HCT116 (cell line): ENCODE data around the gene TUBB4B. TPM values are rescaled to one million over a fixed set of nuclear protein-coding genes. Genes with fewer than 3 reads are reported as not detected.

Experiments
- ATAC-seq: fragments of 200-7000 bp; cut with Tn5 transposase; 2 replicates; pipeline ENCODE4 v1.9.1; 2020; ENCODE audit warnings: mild to moderate bottlenecking, moderate library complexity
- BruUV-seq: library from RNA; stranded (reverse); fragments of 400-500 nt; replicated peaks from 2 replicates; lab custom pipeline; 2021; lab: Mats Ljungman, UMichigan
- CTCF ChIA-PET: fragments of 300-600 bp; sonication (Branson Sonifier 250); formaldehyde crosslinking; loops from one replicate; lab custom pipeline; 2021; ENCODE audit warnings: antibody characterized with exemption; lab: Charles Lee
- POLR2A ChIA-PET: fragments of 300-600, 350-600 bp; sonication (Branson Sonifier 250); formaldehyde crosslinking; loops from one replicate; lab custom pipeline; 2021; ENCODE audit warnings: antibody characterized with exemption; lab: Charles Lee
- RAD21 ChIA-PET, 2 experiments: fragments of 300-600 bp; sonication (Branson Sonifier 250); formaldehyde crosslinking; loops; one replicate each; lab custom pipeline; 2023; ENCODE audit warnings: low total read pairs in 2 of 2; ENCODE audit not compliant: uncharacterized antibody in 2 of 2, unreplicated experiment in 2 of 2, low non-redundant PET in 1 of 2; lab: Charles Lee
- DNase-seq: peaks from one replicate; pipeline ENCODE4 v3.0.0-alpha.2; 2010; ENCODE audit warnings: low read depth, low spot score
- H2AFZ ChIP-seq: fragments of 200-600 bp; shearing (Covaris generic), sonication (generic); 2 replicates; pipeline ENCODE4 v1.6.1; 2017; ENCODE audit warnings: low read depth, mixed run types, mixed read lengths, antibody characterized with exemption, low read length; ENCODE audit not compliant: poor library complexity, severe bottlenecking
- H3K27ac ChIP-seq: 2 replicates; pipeline ENCODE4 v1.5.1; 2012; ENCODE audit warnings: low read depth, low read length
- H3K27me3 ChIP-seq: fragments of 200-600 bp; sonication (generic); 2 replicates; pipeline ENCODE4 v1.6.1; 2016; ENCODE audit warnings: mixed run types, low read length, mixed read lengths; ENCODE audit not compliant: insufficient read depth
- H3K36me3 ChIP-seq, 2 experiments: fragments of 200-500 bp in 1 of 2; fragments of 200-600 bp in 1 of 2; sonication (Bioruptor generic) in 1 of 2; sonication (generic) in 1 of 2; 2 replicates each; pipeline versions ENCODE4 v1.5.1 to v1.6.1; 2014 to 2016; ENCODE audit warnings: low read length in 2 of 2, inconsistent platforms in 1 of 2, mixed read lengths in 1 of 2, mixed run types in 1 of 2; ENCODE audit not compliant: insufficient read depth in 2 of 2, control insufficient read depth in 1 of 2
- H3K4me1 ChIP-seq, 2 experiments: fragments of 200-600 bp in 1 of 2; sonication (generic) in 1 of 2; 2 replicates each; pipeline versions ENCODE4 v1.5.1 to v1.6.1; 2012 to 2017; ENCODE audit warnings: low read length in 2 of 2, inconsistent platforms in 1 of 2, mild to moderate bottlenecking in 1 of 2, mixed read lengths in 1 of 2, mixed run types in 1 of 2, moderate library complexity in 1 of 2; ENCODE audit not compliant: insufficient read depth in 2 of 2, control insufficient read depth in 1 of 2
- H3K4me2 ChIP-seq: fragments of 200-600 bp; sonication (generic); 2 replicates; pipeline ENCODE4 v1.6.1; 2017; ENCODE audit warnings: mixed run types, low read length, mixed read lengths
- H3K4me3 ChIP-seq, 2 experiments: fragments of 200-600 bp in 1 of 2; sonication (generic) in 1 of 2; replicated peaks in 1 of 2; 2 replicates each; pipeline ENCODE4 v1.5.1; 2011 to 2016; ENCODE audit warnings: low read length in 2 of 2, control low read depth in 1 of 2, low read depth in 1 of 2, mild to moderate bottlenecking in 1 of 2, mixed read lengths in 1 of 2, mixed run types in 1 of 2
- H3K79me2 ChIP-seq: fragments of 200-600 bp; sonication (generic); 2 replicates; pipeline ENCODE4 v1.6.1; 2017; ENCODE audit warnings: mild to moderate bottlenecking, mixed run types, low read length, moderate library complexity, mixed read lengths; ENCODE audit not compliant: insufficient read depth
- H3K9ac ChIP-seq: fragments of 200-600 bp; sonication (generic); 2 replicates; pipeline ENCODE4 v1.6.1; 2016; ENCODE audit warnings: low read length, mixed read lengths
- H3K9me2 ChIP-seq: fragments of 200-600 bp; sonication (generic), shearing (Covaris generic); 2 replicates; pipeline ENCODE4 v1.6.1; 2017; ENCODE audit warnings: mixed run types, mild to moderate bottlenecking, moderate library complexity; ENCODE audit not compliant: insufficient read depth
- H3K9me3 ChIP-seq, 2 experiments: fragments of 200-500 bp in 1 of 2; fragments of 200-600 bp in 1 of 2; sonication (Bioruptor generic) in 1 of 2; sonication (generic) in 1 of 2; 2 replicates each; pipeline ENCODE4 v1.6.1; 2014 to 2017; ENCODE audit warnings: low read length in 2 of 2, mixed read lengths in 2 of 2, inconsistent platforms in 1 of 2, low read depth in 1 of 2, mild to moderate bottlenecking in 1 of 2, mixed run types in 1 of 2, moderate library complexity in 1 of 2; ENCODE audit not compliant: control insufficient read depth in 1 of 2, insufficient read depth in 1 of 2
- H4K20me1 ChIP-seq: fragments of 200-600 bp; sonication (generic), shearing (Covaris generic); 2 replicates; pipeline ENCODE4 v1.6.1; 2017; ENCODE audit warnings: mixed run types, mild to moderate bottlenecking, moderate library complexity; ENCODE audit not compliant: insufficient read depth
- ATF3 ChIP-seq: IDR thresholded peaks from 2 replicates; pipeline ENCODE4 v1.6.1; 2012
- CBX3 ChIP-seq: IDR thresholded peaks from 2 replicates; pipeline ENCODE4 v1.6.1; 2012; ENCODE audit warnings: low read depth
- CEBPB ChIP-seq: IDR thresholded peaks from 2 replicates; pipeline ENCODE4 v1.6.1; 2012; ENCODE audit warnings: low read depth
- CTCF ChIP-seq, 3 experiments: fragments of 200-600 bp in 1 of 3; sonication (generic) in 1 of 3; IDR thresholded peaks in 2 of 3; conservative IDR thresholded peaks in 1 of 3; 2 replicates each; pipeline ENCODE4 v1.5.1; 2012 to 2017; ENCODE audit warnings: low read depth in 2 of 3, low read length in 2 of 3, antibody characterized with exemption in 1 of 3, borderline replicate concordance in 1 of 3, control low read depth in 1 of 3, mild to moderate bottlenecking in 1 of 3, mixed read lengths in 1 of 3, mixed run types in 1 of 3, moderate library complexity in 1 of 3; ENCODE audit not compliant: insufficient read depth in 1 of 3
- EGR1 ChIP-seq: IDR thresholded peaks from 2 replicates; pipeline ENCODE4 v1.6.1; 2012; ENCODE audit warnings: low read depth
- ELF1 ChIP-seq: IDR thresholded peaks from 2 replicates; pipeline ENCODE4 v1.6.1; 2012; ENCODE audit warnings: low read depth, borderline replicate concordance
- EZH2 ChIP-seq: fragments of 200-600 bp; sonication (generic); IDR thresholded peaks from 2 replicates; pipeline ENCODE4 v1.6.1; 2017; ENCODE audit warnings: antibody characterized with exemption, mixed run types
- FOSL1 ChIP-seq: IDR thresholded peaks from 2 replicates; pipeline ENCODE4 v1.6.1; 2012; ENCODE audit warnings: low read depth
- JUND ChIP-seq: IDR thresholded peaks from 2 replicates; pipeline ENCODE4 v1.6.1; 2012
- POLR2A ChIP-seq: IDR thresholded peaks from 2 replicates; pipeline ENCODE4 v1.7.0; 2011; ENCODE audit warnings: borderline replicate concordance; ENCODE audit not compliant: insufficient read depth, insufficient read length; ENCODE audit errors: extremely low read depth
- POLR2AphosphoS5 ChIP-seq: IDR thresholded peaks from 2 replicates; pipeline ENCODE4 v1.6.1; 2011; ENCODE audit warnings: mild to moderate bottlenecking, low read depth, low read length, moderate library complexity
- RAD21 ChIP-seq: IDR thresholded peaks from 2 replicates; pipeline ENCODE4 v1.6.1; 2012; ENCODE audit warnings: low read depth, mild to moderate bottlenecking
- SP1 ChIP-seq: IDR thresholded peaks from 2 replicates; pipeline ENCODE4 v1.6.1; 2012; ENCODE audit warnings: low read depth
- TCF7L2 ChIP-seq: IDR thresholded peaks from 2 replicates; pipeline ENCODE4 v1.7.0; 2011; ENCODE audit warnings: borderline replicate concordance, inconsistent platforms; ENCODE audit not compliant: insufficient read depth, insufficient read length; ENCODE audit errors: extremely low read depth
- YY1 ChIP-seq: IDR thresholded peaks from 2 replicates; pipeline ENCODE4 v1.6.1; 2011; ENCODE audit warnings: low read length, low read depth, moderate library complexity, mild to moderate bottlenecking; ENCODE audit not compliant: insufficient replicate concordance; ENCODE audit errors: extremely low read depth
- ZFX ChIP-seq: fragments of 450-650 bp; IDR thresholded peaks from 2 replicates; pipeline ENCODE4 v1.6.1; 2017
- ZNF274 ChIP-seq: fragments of 200-500 bp; sonication (Bioruptor generic); IDR thresholded peaks from 2 replicates; pipeline ENCODE4 v1.6.1; 2014; ENCODE audit warnings: mild to moderate bottlenecking, low read depth, low read length, inconsistent platforms
- intact Hi-C: fragments of 100-400 bp; cut with micrococcal nuclease; formaldehyde crosslinking; loops from 2 replicates; pipeline ENCODE4 v1.10.0; 2022
- total RNA-seq: library from RNA; stranded (reverse); gene quantifications from one replicate; pipeline ENCODE4 v1.2.1, GENCODE V29; 2021; ENCODE audit not compliant: unreplicated experiment

TUBB4B gene
- total RNA-seq, 1 experiment from 2014 or later, result 502 TPM

GRCh38 chr9:137233143-137233980 lies 7.7 kb upstream of the TUBB4B start:
- no peak overlapping the region for H3K27ac ChIP-seq
- H3K27me3 ChIP-seq, result no peaks in the 10 kb centered on the region
- H4K20me1 ChIP-seq, result no peaks in the 10 kb centered on the region
- no peak for TF ChIP-seq JUND
- TF ChIP-seq ZFX, result no peak
- no peak for TF ChIP-seq RAD21
- TF ChIP-seq CEBPB, result no peak
- no peak for TF ChIP-seq YY1
- no peak for TF ChIP-seq ZNF274
- no peak for TF ChIP-seq TCF7L2
- TF ChIP-seq EZH2, result no peak
- TF ChIP-seq EGR1, result no peak
- TF ChIP-seq FOSL1, result no peak
- TF ChIP-seq POLR2A, result no peak
- TF ChIP-seq POLR2AphosphoS5, result no peak
- TF ChIP-seq CBX3, result no peak
- no peak for TF ChIP-seq SP1
- no peak for TF ChIP-seq ELF1
- no peak for TF ChIP-seq CTCF (IDR thresholded peaks at IDR 0.05 in 2 of 3, conservative IDR thresholded peaks at IDR 0.05 in 1 of 3; ENCODE audit: borderline replicate concordance in 1 of 3, insufficient read depth in 1 of 3, low read depth in 2 of 3, low read length in 2 of 3)
- TF ChIP-seq ATF3, result no peak
- H3K79me2 ChIP-seq, result no peaks in the 10 kb centered on the region; the same call in 1 of the 2 replicates
- H3K9ac ChIP-seq, result no peak overlapping the region
- H3K9me3 ChIP-seq, result no peaks in the 10 kb centered on the region
- DNase-seq, result no peak
- no peak overlapping the region for H2AFZ ChIP-seq
- POLR2A ChIA-PET, result no interaction called here
- no peaks in the 10 kb centered on the region for H3K9me2 ChIP-seq
- H3K4me2 ChIP-seq, result no peak overlapping the region
- H3K4me3 ChIP-seq, result no peak overlapping the region
- ATAC-seq, result no peak
- RAD21 ChIA-PET, result no interaction called here
- BruUV-seq, result no TSS peak
- H3K36me3 ChIP-seq, result no peaks in the 10 kb centered on the region
- CTCF ChIA-PET, result no interaction called here
- intact Hi-C loops, result no loop called here
- peaks cover 23 to 38% of the 10 kb centered on the region in 2 experiments for H3K4me1 ChIP-seq
